LoVo (cell line): Measurements from ENCODE around the gene TNRC18.
"Not testable (repeated sequence)": the region's sequence is repeated elsewhere in the genome, so short reads cannot be mapped to it uniquely, and the experiment has no call there.

Experiments
- DNase-seq: peaks from one replicate; pipeline ENCODE4 v3.0.0-alpha.2; 2016; ENCODE audit warnings: low spot score

TNRC18 gene

GRCh38 chr7:5349437-5350173 lies 74.0 kb downstream of the TNRC18 start:
- no peak for DNase-seq

- DNase-seq, result no peak
These were observed 74.6 kb downstream of the TNRC18 start for GRCh38 chr7:5349005-5349380.

DNA sequence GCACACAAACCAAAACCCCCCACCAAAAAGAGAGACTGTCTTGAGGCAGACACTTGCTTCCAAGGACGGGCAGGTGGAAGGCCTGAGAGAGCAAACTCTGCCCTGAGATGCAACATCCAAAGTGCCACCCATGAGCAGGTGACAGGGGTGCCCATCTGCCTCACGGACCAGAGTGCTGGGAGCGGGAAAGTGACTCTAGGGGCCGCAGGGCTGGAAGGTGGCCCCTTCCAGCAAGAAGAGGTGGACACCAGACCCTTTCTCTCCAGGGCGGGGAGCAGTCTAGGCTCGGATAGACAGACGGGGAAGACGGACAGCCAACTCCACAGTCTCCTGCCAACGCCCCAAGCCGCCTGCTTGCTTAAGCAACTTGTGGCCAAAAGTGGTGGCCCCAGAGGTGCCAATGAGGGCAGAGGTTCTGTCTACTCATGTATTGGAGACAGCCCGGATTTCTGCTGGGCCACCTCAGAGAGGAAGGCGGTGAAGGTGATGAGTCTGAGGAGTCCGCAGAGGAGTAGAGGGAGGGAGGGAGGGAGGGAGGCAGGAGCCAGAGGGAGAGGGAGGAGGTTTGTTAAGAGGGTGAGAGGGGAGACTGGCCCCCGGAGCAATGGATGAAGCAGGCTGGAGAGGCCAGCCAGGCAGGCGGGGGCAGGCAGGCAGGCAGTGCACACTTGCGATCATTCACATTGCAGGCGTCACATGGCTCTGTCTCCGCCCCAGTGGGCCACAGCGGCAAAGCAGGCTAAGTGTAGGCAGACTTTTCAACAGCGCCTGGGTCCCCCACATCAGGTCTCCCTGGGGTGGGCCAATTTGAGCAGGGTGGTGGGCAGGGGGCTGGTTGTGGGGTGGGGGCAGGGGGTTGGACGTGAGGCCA lies 75.3 kb downstream of the TNRC18 start:
- DNase-seq, result no peak

GRCh38 chr7:5345671-5346070 lies 78.0 kb downstream of the TNRC18 start:
- DNase-seq, result no peak

- no peak for DNase-seq
These were observed 78.5 kb downstream of the TNRC18 start for GRCh38 chr7:5345171-5345570.

DNA sequence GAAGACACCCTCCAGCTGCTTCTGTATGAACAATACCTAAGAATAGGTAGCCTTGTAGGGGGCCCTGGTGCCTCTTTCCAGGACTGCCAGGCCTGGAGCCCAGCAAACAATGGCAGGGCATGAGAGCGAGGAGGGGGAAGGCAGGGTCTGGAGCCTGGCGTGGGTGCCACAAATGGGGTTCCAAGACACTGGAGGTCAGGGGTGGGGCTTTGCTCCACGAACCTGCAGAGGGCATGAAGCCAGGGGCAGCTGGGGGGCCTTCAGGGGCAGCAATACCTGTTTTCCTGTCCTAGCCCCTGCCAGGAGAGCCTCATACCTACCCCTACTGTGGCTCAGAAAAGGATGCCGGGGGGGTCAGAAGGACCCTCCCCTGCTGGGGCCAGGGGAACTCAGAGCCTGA lies 79.3 kb downstream of the TNRC18 start:
- no peak for DNase-seq

- DNase-seq, result no peak
These were observed 79.8 kb downstream of the TNRC18 start for GRCh38 chr7:5343884-5344283.

GRCh38 chr7:5342631-5343030 lies 81.0 kb downstream of the TNRC18 start:
- DNase-seq, result no peak

DNA sequence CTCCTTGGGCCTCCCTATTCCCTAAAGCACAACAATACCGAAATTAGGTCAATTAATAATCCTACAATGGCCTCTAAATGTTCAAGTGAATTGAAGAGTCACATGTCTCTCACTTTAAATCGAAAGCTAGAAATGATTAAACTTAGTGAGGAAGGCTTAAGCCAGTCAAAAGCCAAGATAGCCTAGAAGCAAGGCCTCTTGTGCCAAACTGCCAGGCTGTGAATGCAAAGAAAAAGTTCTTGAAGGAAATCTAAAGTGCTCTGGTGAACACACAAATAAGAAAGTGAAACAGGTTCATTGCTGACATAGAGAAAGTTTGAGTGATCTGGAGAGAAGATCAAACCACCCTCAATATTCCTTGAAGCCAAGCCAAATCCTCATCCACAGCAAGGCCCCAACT lies 83.7 kb downstream of the TNRC18 start:
- DNase-seq, result no peak

GRCh38 chr7:5337047-5337446 lies 86.6 kb downstream of the TNRC18 start:
- no peak for DNase-seq

DNA sequence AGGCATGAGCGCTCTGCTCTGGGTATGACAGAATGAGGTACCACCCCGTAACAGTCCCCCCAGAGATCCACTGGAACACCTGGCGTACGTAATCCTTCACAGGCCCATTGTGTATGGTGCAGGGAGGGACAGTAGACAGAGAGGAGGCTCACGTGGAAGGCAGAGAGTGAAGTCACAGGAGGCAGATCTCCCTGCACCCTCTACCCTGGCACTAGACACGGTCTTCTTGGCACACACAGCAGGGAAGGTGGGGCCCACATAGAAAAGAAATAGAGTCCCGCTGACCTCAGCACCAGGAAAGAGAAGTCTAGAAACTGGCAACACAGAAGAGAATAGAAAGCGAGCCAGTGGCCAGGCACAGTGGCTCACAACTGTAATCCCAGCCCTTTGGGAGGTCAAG lies 89.0 kb downstream of the TNRC18 start:
- DNase-seq, result no peak

GRCh38 chr7:5333121-5334045 lies 90.3 kb downstream of the TNRC18 start:
- no peak for DNase-seq

- DNase-seq, result no peak
These were observed 91.1 kb downstream of the TNRC18 start for GRCh38 chr7:5332579-5332978.

- DNase-seq, result no peak
These were observed 93.3 kb downstream of the TNRC18 start for GRCh38 chr7:5330288-5330687.

DNA sequence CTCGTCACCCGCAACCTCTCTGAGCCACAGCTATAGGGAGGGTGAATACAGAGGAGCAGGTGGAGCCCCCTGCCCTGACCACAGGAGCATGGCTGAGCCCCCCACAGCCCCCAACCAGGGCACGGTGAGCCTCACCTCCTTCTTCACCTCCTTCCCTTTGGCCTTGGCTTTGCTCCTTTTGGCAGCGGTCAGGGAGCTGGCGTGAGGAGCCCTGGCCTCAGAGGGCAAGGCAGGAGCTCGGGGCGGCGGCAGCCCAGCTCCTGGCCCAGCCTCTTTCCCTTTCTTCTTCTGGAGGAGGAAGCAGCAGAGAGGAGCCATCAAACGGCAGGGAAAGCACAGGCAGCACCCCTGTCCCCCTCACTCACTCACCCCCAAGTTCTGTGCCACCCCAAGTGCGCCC lies 98.7 kb downstream of the TNRC18 start:
- DNase-seq, result no peak

DNA sequence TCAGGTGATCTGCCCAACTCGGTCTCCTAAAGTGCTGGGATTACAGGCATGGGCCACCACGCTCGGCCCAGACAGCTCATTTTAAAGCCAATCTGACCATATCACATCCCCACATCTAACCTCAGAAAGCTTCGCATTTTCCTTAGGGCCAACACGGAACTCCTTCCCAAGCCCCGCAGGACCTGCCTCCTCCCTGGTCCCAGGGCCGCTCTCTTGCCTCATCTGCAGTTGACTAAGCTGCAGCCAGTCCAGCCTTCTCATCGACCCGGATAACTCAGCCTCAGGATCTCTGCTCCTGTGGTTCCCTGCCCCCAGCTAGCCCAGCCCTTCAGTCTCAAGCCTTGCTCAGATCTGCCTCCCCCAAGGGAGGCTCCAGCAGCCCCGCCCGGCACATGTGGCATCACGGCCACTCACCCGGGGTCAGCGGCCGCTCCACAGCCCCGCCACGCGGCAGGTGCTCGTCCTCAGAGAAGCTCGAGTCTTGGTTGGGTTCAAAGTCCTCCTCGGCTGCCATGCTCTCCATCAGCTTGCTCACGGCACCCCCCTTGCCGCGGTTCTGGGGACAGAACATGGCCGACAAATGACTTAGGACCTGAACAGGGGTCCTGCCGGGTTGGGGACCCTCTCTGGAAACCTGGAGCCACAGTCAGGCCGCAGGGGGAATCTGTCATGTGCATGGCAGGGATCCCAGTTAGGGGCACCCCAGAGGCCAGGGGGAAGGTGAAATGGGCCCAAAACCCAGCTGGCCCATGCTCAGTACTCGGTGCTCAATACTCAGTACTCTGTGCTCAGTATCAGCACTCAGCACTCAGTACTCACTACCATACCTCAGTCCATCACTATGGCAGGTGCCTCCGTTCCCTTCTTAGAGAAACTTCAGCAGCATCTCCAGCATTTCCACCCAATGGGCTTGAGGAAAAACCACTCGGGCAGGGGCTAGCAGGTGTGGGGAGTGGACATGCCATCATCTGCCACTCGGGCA lies 99.5 kb downstream of the TNRC18 start:
- DNase-seq, result not testable (repeated sequence)

DNA sequence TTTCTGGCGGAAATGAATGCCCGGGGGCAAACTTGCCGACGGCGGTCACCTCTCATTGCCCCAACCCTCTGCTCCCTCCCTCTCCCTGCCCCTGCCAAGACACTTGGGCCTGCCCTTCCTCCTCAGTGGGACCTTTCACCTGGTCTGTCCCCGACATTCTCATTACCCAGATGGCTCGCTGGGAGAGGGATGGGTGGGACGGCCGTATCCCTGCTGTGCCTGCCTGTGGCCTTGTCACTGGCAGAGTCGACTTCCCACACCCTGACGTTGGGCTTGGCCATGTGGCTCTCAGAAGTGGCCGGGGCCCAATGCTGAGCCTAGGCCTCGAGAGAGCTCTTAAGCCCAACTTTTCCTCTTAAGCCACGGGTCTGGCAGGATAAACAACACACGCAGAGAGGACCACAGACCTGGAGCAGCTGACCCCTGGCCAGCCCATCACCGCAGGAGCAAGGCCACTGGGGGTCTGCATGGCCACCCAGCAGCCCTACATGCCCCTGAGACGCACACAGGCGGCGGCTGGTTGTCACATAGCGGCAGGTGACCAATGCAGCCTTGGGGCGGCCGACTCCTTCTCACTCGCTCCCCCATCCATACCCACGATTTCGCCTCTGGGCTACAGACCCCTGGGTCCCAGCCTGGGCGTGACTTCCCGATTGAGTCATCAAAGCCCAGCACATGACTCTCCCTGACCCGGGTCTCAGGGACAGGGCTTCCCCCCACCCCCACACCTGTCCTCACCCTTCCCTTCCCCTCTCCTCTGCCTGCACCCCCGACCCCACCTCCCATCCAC lies 100.8 kb downstream of the TNRC18 start:
- no peak for DNase-seq

GRCh38 chr7:5320802-5321396 lies 102.7 kb downstream of the TNRC18 start:
- DNase-seq, result no peak

GRCh38 chr7:5320391-5320790 lies 103.2 kb downstream of the TNRC18 start:
- no peak for DNase-seq

DNA sequence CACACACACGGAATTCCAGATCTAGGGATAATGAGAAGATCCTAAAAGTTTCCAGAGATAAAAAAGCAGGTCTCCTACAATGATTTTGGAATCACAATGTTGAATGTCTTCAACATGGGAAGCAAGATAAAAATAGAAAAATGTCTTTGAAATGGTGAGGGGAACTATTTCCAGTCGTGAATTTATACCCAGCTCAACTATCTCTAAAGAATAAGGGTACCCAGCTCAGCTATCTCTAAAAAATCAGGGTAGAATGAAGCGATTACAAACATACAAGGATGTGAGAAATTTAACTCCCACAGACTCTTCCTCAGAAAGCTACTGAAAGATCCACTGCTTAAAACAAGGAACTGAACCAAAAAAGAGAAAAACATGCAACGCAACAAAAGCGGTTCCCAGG lies 105.0 kb downstream of the TNRC18 start:
- DNase-seq, result not testable (repeated sequence)
